Right atrium auricular region (tissue), 2 donors: ENCODE measurements around the gene ORAI1. TPM values are rescaled to one million over a fixed set of nuclear protein-coding genes. Genes with fewer than 3 reads are reported as not detected.
A peak's percentile ranks its signal among the peaks of the same experiment; 100 is the strongest.
"Not testable (repeated sequence)": the region's sequence is repeated elsewhere in the genome, so short reads cannot be mapped to it uniquely, and the experiment has no call there.

Source experiments
- DNase-seq: peaks from one replicate; pipeline ENCODE4 v3.0.0-alpha.2; 2019; ENCODE audit warnings: low spot score
- H3K27ac ChIP-seq, 2 donors: fragments of 200-600 bp; sonication (generic); 1 replicate in 1 of 2; 2 replicates in 1 of 2; pipeline ENCODE4 v1.5.1; 2016 to 2019
- H3K27me3 ChIP-seq, 2 donors: fragments of 200-600 bp; sonication (generic); one replicate each; pipeline versions ENCODE4 v1.5.1 to v1.6.0; 2017 to 2019
- H3K36me3 ChIP-seq: fragments of 200-600 bp; sonication (generic); one replicate; pipeline ENCODE4 v1.5.1; 2016
- H3K4me1 ChIP-seq, 2 donors: fragments of 200-600 bp; sonication (generic); one replicate each; pipeline versions ENCODE4 v1.5.1 to v1.6.0; 2017 to 2019
- H3K4me3 ChIP-seq, 2 donors: fragments of 200-600 bp; sonication (generic); 1 replicate in 1 of 2; 2 replicates in 1 of 2; pipeline ENCODE4 v1.5.1; 2017 to 2019; ENCODE audit warnings: mild to moderate bottlenecking in 1 of 2, moderate library complexity in 1 of 2
- H3K9me3 ChIP-seq, 2 donors: fragments of 200-600 bp; sonication (generic); one replicate each; pipeline ENCODE4 v1.5.1; 2019
- total RNA-seq, 2 donors: library from RNA; depleted of rRNA; stranded (reverse); fragments of >200 nt; gene quantifications; one replicate each; pipeline ENCODE4 v1.1.0, GENCODE V29; 2016
- TF ChIP-seq, protein P1 (sequence below), 2 donors: fragments of 200-600 bp; sonication (generic); IDR thresholded peaks; one replicate each; pipeline ENCODE4 v1.5.1; 2019; ENCODE audit warnings: antibody characterized with exemption in 2 of 2

ORAI1 gene
- total RNA-seq, 2 donors from 2014 or later, result 6.8 to 8.3 TPM

DNA sequence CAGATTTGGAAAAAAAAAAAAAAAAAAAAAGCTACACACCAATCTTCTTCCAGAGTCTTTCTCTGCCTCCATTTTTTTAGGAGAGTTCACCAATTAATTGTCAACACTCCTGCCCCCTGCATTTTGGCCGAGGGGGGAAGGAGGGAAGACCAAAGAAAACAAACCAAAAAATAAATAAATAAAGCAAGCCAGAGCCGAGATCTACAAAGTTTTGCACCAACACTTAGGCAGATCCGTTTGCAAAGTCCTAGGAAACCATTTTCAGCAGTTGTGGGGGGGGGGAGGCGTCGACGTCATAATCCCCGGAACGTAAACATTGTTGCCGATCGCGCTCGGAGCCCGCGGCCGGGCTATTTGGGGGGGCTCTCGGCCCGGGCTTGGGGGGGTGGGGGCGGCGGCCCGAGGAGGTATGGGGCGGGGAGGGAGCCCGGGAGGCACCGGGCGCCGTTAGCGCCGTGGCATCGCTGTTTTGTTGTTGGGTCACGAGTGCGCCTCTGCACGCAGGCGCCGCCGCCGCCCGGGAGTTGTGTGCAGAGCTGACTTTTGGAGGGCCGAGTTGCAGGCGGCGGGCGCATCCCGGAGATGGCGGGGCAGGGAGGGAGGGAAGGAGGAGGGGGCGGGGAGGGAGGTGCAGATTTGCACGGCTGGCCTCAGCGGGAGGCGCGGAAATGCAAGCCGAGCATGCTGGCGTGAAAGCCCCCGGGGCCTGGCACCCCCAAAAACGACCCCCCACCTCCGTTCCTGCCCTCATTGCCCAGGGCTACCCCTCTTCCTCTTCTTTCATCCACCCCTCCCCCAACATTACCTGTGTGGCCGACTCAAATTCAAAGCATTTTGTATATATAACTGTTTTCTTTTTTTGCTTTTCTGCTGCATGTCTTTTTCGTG lies 46.1 kb upstream of the ORAI1 start:
- no peaks in the 10 kb centered on the region for H3K9me3 ChIP-seq
- peak; percentile 76 for DNase-seq
- TF ChIP-seq, protein P1, sequence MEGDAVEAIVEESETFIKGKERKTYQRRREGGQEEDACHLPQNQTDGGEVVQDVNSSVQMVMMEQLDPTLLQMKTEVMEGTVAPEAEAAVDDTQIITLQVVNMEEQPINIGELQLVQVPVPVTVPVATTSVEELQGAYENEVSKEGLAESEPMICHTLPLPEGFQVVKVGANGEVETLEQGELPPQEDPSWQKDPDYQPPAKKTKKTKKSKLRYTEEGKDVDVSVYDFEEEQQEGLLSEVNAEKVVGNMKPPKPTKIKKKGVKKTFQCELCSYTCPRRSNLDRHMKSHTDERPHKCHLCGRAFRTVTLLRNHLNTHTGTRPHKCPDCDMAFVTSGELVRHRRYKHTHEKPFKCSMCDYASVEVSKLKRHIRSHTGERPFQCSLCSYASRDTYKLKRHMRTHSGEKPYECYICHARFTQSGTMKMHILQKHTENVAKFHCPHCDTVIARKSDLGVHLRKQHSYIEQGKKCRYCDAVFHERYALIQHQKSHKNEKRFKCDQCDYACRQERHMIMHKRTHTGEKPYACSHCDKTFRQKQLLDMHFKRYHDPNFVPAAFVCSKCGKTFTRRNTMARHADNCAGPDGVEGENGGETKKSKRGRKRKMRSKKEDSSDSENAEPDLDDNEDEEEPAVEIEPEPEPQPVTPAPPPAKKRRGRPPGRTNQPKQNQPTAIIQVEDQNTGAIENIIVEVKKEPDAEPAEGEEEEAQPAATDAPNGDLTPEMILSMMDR (IDR thresholded peaks at IDR 0.05), result no peak
- peak overlapping the region; percentile 75 to 81 for H3K4me3 ChIP-seq
- no peaks in the 10 kb centered on the region for H3K36me3 ChIP-seq
- peak overlapping the region; percentile 88 to 91 for H3K27ac ChIP-seq
- H3K4me1 ChIP-seq, result peaks cover 0 to 58% of the 10 kb centered on the region in 2 donors
- H3K27me3 ChIP-seq, result no peaks in the 10 kb centered on the region

DNA sequence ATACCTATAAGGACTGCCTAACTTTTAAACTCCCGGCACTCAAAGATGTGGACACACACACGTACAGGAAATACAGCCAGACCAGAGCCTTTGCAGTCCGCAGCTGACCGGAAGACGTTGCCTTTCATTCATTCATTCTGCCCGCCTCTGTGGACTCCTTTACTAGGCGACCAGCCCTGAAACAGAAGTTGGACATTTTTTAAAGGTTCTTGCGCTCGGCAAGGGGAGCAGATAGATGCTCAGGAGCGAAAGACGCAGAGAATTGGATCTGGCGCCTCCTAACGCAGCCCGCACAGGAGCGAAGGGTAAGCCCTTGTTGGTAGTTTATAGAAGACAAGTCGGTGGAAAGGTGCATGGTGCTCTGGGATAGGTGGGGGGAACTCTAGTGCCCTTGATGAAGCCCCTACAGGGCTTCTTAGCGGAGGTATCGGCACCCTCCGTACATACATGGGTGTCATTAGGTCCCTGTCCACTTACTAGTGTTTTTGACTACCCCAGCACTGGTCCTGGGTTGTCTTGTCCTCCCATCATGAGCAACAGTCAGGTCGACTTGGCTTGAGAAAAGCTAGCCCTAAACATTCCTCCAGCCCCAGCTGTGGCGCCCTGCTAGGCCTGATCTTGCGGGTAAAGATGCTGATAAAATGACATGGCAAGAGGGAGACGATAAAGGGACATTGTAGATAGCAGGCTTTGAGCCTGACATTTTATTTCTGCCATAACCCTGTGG lies 45.2 kb upstream of the ORAI1 start, which contains the start of gene KDM2B:
Gene KDM2B (minus strand): TSS at position 65 of the 727 bp plus-strand sequence. CDS start 112 bp downstream, outside the sequence.
- peak within 1 kb of the TSS; percentile 75 to 81 for H3K4me3 ChIP-seq
- peaks cover 0 to 58% of the 10 kb centered on the region in 2 donors for H3K4me1 ChIP-seq
- no peaks in the 10 kb centered on the region for H3K36me3 ChIP-seq
- DNase-seq, result peak; percentile 72
- no peaks in the 10 kb centered on the region for H3K27me3 ChIP-seq
- TF ChIP-seq, protein P1 (IDR thresholded peaks at IDR 0.05), result no peak
- no peaks in the 10 kb centered on the region for H3K9me3 ChIP-seq
- peak within 1 kb of the TSS; percentile 88 to 91 for H3K27ac ChIP-seq

DNA sequence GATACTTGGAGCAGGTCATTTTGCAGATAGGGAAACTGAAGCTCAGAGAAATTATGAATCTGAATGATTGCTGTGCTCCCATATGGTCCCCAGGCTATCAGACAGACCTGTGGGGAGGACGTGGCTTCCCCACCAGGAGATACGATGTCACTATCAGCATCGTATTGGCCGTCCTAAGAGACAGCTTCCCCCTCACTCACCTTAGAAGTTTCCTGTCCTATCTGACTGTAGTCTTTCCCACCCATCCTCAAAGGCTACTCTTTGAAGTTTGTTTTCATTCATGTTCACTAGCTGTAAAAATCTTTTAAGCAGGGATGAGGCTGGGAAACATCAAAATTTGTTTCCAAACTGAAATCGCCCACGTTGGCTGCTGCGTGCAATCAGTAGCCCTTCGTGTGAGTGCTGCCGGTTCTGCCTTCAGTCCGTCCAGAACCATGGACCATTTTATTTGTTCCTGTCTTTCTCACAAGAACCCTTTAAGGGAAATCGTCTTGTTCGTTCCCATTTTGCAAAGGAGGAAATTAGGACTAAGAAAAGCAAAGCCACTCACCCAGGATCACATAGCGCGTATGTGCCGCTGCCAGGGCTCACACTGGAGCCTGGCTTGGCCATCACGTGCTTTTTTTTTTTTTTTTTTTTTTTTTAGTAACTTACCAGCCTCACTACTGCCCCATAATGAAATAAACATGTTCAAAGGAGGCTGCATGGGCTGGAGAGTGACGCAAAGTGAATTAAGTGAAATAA lies 44.5 kb upstream of the ORAI1 start:
- Histone ChIP-seq H3K27ac (peak overlapping the region; percentile 88 to 91), H3K9me3 (no peaks in the 10 kb centered on the region), H3K36me3 (no peaks in the 10 kb centered on the region), H3K27me3 (no peaks in the 10 kb centered on the region), H3K4me3 (peak overlapping the region in 1 of 2 donors; percentile 32), H3K4me1 (peaks cover 0 to 50% of the 10 kb centered on the region in 2 donors)
- TF ChIP-seq, protein P1 (IDR thresholded peaks at IDR 0.05), result no peak
- DNase-seq, result no peak

DNA sequence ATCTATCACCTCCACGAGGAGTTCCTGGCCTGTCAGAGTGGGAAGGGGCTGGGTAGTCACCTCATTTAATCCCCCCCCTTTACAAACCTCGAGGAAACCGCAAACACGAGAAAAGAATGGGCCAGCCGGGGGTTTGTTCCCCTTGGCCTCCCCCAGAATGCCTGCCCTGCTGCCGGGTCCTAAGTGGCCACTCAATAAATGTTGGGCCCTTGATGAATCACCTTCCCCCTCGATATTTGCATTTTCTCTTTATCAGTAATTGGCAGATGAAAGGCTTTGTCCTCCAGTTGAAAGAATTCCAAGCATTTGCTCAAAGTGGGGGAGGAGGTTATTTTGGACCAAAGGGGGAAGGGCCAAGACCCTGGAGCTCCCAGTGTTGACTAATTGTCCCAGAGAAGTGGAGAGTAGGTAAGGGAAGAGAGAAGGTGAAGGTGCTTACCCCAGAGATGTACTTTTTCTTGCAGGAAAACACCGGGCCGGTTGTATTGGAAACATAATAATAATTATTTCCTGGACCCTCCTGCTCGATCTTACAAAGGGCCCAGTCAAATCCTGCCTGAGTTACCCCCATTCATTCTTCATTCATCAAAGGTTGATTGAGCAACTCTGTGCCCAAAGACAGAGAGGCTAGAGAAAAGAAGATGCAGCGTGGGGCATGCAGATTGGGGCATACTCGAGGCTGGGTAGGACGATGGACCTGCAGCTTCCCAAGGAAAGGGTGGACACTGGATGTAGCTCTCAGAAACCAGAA lies 43.6 kb upstream of the ORAI1 start:
- no peak for DNase-seq
- peak overlapping the region; percentile 62 to 88 for H3K27ac ChIP-seq
- TF ChIP-seq, protein P1 (IDR thresholded peaks at IDR 0.05), result no peak
- no peak overlapping the region for H3K4me3 ChIP-seq
- H3K36me3 ChIP-seq, result no peaks in the 10 kb centered on the region
- H3K9me3 ChIP-seq, result no peaks in the 10 kb centered on the region
- H3K4me1 ChIP-seq, result peaks cover 0 to 41% of the 10 kb centered on the region in 2 donors
- H3K27me3 ChIP-seq, result no peaks in the 10 kb centered on the region

DNA sequence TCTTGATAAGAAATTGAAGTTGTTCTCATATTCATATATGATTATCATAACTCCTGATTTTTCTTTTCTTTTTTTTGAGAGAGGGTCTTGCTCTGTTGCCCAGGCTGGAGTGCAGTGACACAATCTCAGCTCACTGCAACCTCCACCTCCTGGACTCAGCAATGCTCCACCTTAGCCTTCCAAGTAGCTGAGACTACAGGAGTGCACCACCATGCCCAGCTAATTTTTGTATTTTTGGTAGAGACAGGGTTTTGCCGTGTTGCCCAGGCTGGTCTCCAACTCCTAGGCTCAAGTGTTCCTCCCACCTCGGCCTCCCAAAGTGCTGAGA lies 43.0 kb upstream of the ORAI1 start:
- not testable (repeated sequence) for H3K27me3 ChIP-seq

GRCh38 chr12:121584885-121585284 lies 41.4 kb upstream of the ORAI1 start:
- H3K9me3 ChIP-seq, DNase-seq, H3K27me3 ChIP-seq, H3K4me3 ChIP-seq, H3K27ac ChIP-seq, H3K36me3 ChIP-seq: not testable (repeated sequence)
- peaks cover 0 to 25% of the 10 kb centered on the region in 2 donors for H3K4me1 ChIP-seq

More for the DNA sequence above, 43.0 kb upstream of the ORAI1 start:
- not testable (repeated sequence) for H3K27ac ChIP-seq, H3K4me3 ChIP-seq, H3K9me3 ChIP-seq, H3K36me3 ChIP-seq, DNase-seq
- peaks cover 0 to 36% of the 10 kb centered on the region in 2 donors for H3K4me1 ChIP-seq
